Measurements from ENCODE around the gene RLBP1. TPM values are rescaled to one million over a fixed set of nuclear protein-coding genes. Genes with fewer than 3 reads are reported as not detected.

RLBP1 gene
- total and polyA plus RNA-seq, 2 of the 13 experiments (the other 11 are each of a cell fraction or from before 2014, with no cell fraction given) = 0.07 TPM; not detected in 1

DNA sequence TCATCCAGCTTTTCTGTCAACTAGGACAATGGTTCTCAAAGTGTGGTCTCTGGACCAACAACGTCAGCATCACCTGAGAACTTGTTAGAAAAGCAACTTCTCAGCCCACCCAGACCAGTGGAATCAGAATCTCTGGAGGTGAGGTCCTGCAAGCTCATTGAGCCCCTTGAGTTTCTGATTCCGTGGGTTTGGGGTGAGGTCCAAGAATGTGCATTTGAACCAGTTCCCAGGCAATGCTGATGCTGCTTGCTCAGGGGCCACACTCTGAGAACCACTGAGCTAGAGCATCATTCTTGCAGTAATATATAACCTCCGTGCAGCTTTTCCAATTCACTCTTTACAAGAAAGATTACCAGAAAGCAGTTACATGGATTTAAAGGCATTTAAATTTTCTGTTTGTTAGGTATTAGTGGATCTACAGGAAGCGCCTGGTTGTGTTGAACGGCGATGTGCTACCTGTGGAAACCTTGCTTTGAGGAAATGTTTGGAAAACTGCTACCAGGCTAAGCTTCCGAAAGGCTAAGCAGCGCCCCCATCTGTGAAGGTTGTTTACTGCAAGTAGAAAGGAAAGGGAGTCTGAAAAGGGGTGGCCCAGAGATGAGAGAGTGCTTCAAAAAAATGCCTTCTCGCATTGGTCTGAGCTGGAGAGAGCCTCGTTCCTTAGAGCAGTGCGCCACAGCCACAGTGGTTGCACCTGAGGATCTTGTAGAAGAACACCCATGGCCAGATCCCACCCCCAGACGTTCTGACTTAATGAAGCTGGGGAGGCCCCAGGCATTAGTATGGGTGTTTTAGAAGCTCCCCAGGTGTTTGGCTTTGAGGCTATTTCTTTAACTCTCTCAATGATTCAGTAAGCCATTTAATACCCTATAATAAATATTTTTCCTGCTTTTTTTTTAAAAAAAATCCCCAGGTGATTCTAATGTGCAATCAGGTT is 50.0 kb downstream of the RLBP1 start (continued):
- TF ChIP-seq, protein P1, sequence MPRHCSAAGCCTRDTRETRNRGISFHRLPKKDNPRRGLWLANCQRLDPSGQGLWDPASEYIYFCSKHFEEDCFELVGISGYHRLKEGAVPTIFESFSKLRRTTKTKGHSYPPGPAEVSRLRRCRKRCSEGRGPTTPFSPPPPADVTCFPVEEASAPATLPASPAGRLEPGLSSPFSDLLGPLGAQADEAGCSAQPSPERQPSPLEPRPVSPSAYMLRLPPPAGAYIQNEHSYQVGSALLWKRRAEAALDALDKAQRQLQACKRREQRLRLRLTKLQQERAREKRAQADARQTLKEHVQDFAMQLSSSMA (CRISPR knock-in tag; IDR thresholded peaks at IDR 0.05) = no peak
- TF ChIP-seq MEF2D (CRISPR knock-in tag; IDR thresholded peaks at IDR 0.05) (no peak), PRMT3 (CRISPR knock-in tag; IDR thresholded peaks at IDR 0.05; ENCODE audit: borderline replicate concordance, low read depth) (no peak), ATF7 (IDR thresholded peaks at IDR 0.05) (no peak), ATF7 (CRISPR knock-in tag; IDR thresholded peaks at IDR 0.05) (no peak), FOXC1 (CRISPR knock-in tag; IDR thresholded peaks at IDR 0.05; ENCODE audit: borderline replicate concordance) (no peak), ERF (CRISPR knock-in tag; IDR thresholded peaks at IDR 0.05) (peak; percentile 53; the same call in 1 of the 2 replicates), ZNF883 (CRISPR knock-in tag; IDR thresholded peaks at IDR 0.05; ENCODE audit: not compliant biosample characterization) (no peak), KDM1A (CRISPR knock-in tag; IDR thresholded peaks at IDR 0.05) (no peak), ZNF569 (CRISPR knock-in tag; IDR thresholded peaks at IDR 0.05; ENCODE audit: borderline replicate concordance) (no peak), KLF12 (CRISPR knock-in tag; IDR thresholded peaks at IDR 0.05; ENCODE audit: borderline replicate concordance) (no peak), CCDC6 (CRISPR knock-in tag; IDR thresholded peaks at IDR 0.05) (no peak), ZBTB21 (CRISPR knock-in tag; IDR thresholded peaks at IDR 0.05) (no peak), ZIK1 (CRISPR knock-in tag; IDR thresholded peaks at IDR 0.05; ENCODE audit: borderline replicate concordance, low read depth) (no peak)
- TF ChIP-seq, protein P2, sequence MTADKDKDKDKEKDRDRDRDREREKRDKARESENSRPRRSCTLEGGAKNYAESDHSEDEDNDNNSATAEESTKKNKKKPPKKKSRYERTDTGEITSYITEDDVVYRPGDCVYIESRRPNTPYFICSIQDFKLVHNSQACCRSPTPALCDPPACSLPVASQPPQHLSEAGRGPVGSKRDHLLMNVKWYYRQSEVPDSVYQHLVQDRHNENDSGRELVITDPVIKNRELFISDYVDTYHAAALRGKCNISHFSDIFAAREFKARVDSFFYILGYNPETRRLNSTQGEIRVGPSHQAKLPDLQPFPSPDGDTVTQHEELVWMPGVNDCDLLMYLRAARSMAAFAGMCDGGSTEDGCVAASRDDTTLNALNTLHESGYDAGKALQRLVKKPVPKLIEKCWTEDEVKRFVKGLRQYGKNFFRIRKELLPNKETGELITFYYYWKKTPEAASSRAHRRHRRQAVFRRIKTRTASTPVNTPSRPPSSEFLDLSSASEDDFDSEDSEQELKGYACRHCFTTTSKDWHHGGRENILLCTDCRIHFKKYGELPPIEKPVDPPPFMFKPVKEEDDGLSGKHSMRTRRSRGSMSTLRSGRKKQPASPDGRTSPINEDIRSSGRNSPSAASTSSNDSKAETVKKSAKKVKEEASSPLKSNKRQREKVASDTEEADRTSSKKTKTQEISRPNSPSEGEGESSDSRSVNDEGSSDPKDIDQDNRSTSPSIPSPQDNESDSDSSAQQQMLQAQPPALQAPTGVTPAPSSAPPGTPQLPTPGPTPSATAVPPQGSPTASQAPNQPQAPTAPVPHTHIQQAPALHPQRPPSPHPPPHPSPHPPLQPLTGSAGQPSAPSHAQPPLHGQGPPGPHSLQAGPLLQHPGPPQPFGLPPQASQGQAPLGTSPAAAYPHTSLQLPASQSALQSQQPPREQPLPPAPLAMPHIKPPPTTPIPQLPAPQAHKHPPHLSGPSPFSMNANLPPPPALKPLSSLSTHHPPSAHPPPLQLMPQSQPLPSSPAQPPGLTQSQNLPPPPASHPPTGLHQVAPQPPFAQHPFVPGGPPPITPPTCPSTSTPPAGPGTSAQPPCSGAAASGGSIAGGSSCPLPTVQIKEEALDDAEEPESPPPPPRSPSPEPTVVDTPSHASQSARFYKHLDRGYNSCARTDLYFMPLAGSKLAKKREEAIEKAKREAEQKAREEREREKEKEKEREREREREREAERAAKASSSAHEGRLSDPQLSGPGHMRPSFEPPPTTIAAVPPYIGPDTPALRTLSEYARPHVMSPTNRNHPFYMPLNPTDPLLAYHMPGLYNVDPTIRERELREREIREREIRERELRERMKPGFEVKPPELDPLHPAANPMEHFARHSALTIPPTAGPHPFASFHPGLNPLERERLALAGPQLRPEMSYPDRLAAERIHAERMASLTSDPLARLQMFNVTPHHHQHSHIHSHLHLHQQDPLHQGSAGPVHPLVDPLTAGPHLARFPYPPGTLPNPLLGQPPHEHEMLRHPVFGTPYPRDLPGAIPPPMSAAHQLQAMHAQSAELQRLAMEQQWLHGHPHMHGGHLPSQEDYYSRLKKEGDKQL (CRISPR knock-in tag; IDR thresholded peaks at IDR 0.05; ENCODE audit: low read depth) = no peak
- TF ChIP-seq, protein P3, sequence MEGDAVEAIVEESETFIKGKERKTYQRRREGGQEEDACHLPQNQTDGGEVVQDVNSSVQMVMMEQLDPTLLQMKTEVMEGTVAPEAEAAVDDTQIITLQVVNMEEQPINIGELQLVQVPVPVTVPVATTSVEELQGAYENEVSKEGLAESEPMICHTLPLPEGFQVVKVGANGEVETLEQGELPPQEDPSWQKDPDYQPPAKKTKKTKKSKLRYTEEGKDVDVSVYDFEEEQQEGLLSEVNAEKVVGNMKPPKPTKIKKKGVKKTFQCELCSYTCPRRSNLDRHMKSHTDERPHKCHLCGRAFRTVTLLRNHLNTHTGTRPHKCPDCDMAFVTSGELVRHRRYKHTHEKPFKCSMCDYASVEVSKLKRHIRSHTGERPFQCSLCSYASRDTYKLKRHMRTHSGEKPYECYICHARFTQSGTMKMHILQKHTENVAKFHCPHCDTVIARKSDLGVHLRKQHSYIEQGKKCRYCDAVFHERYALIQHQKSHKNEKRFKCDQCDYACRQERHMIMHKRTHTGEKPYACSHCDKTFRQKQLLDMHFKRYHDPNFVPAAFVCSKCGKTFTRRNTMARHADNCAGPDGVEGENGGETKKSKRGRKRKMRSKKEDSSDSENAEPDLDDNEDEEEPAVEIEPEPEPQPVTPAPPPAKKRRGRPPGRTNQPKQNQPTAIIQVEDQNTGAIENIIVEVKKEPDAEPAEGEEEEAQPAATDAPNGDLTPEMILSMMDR (CRISPR knock-in tag; IDR thresholded peaks at IDR 0.05) = peak; percentile 87
- TF ChIP-seq, protein P4, sequence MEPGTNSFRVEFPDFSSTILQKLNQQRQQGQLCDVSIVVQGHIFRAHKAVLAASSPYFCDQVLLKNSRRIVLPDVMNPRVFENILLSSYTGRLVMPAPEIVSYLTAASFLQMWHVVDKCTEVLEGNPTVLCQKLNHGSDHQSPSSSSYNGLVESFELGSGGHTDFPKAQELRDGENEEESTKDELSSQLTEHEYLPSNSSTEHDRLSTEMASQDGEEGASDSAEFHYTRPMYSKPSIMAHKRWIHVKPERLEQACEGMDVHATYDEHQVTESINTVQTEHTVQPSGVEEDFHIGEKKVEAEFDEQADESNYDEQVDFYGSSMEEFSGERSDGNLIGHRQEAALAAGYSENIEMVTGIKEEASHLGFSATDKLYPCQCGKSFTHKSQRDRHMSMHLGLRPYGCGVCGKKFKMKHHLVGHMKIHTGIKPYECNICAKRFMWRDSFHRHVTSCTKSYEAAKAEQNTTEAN (CRISPR knock-in tag; conservative IDR thresholded peaks at IDR 0.05) = no peak

Data from HepG2 (cell line).